ENCODE measurements around the gene TNFSF10.

DNA sequence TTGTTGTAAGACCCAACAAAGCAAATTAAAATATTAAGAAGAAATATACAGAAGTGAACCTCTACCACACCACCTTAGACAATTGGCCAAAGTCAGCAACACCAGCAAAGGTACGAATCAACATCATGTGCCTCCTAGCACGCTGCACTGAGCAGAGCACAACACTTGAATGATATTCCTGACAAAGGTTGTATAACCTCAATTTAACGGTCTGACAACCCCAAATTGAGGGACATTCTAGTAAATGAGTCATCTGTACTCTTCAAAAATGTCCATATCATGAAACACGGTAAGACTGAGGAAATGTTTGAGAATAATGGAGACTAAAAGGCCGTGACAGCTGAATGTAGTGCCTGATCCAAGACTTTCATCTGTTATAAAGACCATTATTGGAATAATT is 41.3 kb upstream of the TNFSF10 start:
- TF ChIP-seq, protein P1, sequence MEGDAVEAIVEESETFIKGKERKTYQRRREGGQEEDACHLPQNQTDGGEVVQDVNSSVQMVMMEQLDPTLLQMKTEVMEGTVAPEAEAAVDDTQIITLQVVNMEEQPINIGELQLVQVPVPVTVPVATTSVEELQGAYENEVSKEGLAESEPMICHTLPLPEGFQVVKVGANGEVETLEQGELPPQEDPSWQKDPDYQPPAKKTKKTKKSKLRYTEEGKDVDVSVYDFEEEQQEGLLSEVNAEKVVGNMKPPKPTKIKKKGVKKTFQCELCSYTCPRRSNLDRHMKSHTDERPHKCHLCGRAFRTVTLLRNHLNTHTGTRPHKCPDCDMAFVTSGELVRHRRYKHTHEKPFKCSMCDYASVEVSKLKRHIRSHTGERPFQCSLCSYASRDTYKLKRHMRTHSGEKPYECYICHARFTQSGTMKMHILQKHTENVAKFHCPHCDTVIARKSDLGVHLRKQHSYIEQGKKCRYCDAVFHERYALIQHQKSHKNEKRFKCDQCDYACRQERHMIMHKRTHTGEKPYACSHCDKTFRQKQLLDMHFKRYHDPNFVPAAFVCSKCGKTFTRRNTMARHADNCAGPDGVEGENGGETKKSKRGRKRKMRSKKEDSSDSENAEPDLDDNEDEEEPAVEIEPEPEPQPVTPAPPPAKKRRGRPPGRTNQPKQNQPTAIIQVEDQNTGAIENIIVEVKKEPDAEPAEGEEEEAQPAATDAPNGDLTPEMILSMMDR (IDR thresholded peaks at IDR 0.05; ENCODE audit: low read depth, low read length), result no peak
- no peak for TF ChIP-seq EZH2phosphoT487 (IDR thresholded peaks at IDR 0.05; ENCODE audit: low read depth)
